HFFc6 (cell line): Measurements from ENCODE around the gene TSC22D1. TPM values are rescaled to one million over a fixed set of nuclear protein-coding genes. Genes with fewer than 3 reads are reported as not detected.

ENCODE experiments used
- DNase-seq: peaks from one replicate; pipeline ENCODE4 v3.0.0-alpha.2; 2018
- H3K27ac Mint-ChIP-seq: 2 replicates; pipeline ENCODE4 v1.8.0; 2020; ENCODE audit warnings: mild to moderate bottlenecking, mixed read lengths
- H3K27me3 Mint-ChIP-seq: 2 replicates; pipeline ENCODE4 v1.8.0; 2021; ENCODE audit warnings: mild to moderate bottlenecking, moderate library complexity, mixed read lengths; ENCODE audit not compliant: insufficient read depth
- H3K36me3 Mint-ChIP-seq: 2 replicates; pipeline ENCODE4 v1.8.0; 2021; ENCODE audit warnings: low read depth, mixed read lengths
- H3K4me1 Mint-ChIP-seq: 2 replicates; pipeline ENCODE4 v1.8.0; 2020; ENCODE audit warnings: low read depth, mixed read lengths
- H3K4me3 Mint-ChIP-seq: 2 replicates; pipeline ENCODE4 v1.8.0; 2020; ENCODE audit warnings: mild to moderate bottlenecking, moderate library complexity, mixed read lengths
- H3K9me3 Mint-ChIP-seq: 2 replicates; pipeline ENCODE4 v1.8.0; 2020; ENCODE audit warnings: mild to moderate bottlenecking, mixed read lengths
- total RNA-seq, 6 experiments: library from RNA; stranded (reverse); fragmentation: NEBNext Ultra II Directional; extraction: Animal tissue kit (Norgen Biotek cat#: 25700); gene quantifications; 2 replicates in 1 of 6; 3 replicates in 5 of 6; pipeline ENCODE4 v1.2.3, GENCODE V29; 2021
- TF ChIP-seq, protein P1 (sequence below): fragments of 200-600 bp; sonication (generic); IDR thresholded peaks from 2 replicates; pipeline ENCODE4 v1.5.0; 2021; ENCODE audit warnings: antibody characterized with exemption, mild to moderate bottlenecking

Gene TSC22D1
- total RNA-seq, 6 experiments from 2014 or later, result 42.3 to 49.4 (median 45.2) TPM

DNA sequence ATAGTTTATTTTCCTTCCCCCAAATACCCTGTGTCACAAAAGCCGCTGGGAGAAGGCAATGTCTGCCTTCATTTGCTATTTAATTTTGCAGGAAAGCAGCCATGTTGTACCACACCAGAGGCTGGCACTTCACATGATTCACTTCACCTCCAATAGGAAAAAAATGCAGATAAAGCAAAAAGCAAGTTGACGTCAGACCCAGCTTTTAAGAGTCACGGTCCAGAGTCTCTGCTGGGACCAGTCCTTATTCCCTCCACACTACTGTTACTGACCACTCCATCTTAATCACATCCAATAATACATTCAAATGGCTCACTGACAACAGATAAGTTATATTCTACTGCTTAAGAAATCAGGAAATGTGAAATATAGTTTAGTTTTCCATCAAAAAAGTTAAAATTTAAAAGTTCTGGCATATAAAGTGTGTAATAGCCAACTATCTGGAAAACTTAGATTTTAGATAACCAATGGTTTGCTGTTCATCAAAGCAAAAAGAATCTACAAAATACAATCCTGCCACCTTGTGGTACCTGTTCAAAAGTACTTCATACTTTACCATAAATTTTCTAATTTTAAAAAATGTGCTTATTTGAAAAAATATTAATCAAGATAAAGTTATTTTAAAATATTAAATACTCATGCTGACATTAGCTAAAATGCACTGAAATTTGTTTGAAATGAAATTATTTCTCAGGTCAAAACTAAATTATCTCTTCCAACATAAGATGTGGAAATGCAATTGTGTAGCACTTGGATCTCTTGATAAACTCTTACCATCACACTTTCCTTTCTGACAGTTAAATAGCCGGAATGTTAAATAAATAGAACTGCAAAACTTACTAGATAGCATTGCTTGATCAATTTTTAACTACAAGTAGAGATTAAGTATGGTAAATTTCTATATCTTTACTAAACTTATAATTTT lies 105.2 kb downstream of the TSC22D1 start:
- H3K27ac Mint-ChIP-seq, result peak overlapping the region; percentile 30
- DNase-seq, result no peak
- peaks cover 1% of the 10 kb centered on the region; the same call in 1 of the 2 replicates for H3K27me3 Mint-ChIP-seq
- TF ChIP-seq, protein P1, sequence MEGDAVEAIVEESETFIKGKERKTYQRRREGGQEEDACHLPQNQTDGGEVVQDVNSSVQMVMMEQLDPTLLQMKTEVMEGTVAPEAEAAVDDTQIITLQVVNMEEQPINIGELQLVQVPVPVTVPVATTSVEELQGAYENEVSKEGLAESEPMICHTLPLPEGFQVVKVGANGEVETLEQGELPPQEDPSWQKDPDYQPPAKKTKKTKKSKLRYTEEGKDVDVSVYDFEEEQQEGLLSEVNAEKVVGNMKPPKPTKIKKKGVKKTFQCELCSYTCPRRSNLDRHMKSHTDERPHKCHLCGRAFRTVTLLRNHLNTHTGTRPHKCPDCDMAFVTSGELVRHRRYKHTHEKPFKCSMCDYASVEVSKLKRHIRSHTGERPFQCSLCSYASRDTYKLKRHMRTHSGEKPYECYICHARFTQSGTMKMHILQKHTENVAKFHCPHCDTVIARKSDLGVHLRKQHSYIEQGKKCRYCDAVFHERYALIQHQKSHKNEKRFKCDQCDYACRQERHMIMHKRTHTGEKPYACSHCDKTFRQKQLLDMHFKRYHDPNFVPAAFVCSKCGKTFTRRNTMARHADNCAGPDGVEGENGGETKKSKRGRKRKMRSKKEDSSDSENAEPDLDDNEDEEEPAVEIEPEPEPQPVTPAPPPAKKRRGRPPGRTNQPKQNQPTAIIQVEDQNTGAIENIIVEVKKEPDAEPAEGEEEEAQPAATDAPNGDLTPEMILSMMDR, result peak; percentile 87
- H3K9me3 Mint-ChIP-seq, result no peaks in the 10 kb centered on the region
- peak overlapping the region; percentile 71 for H3K4me3 Mint-ChIP-seq
- H3K4me1 Mint-ChIP-seq, result peaks cover 55% of the 10 kb centered on the region
- H3K36me3 Mint-ChIP-seq, result peaks cover 4% of the 10 kb centered on the region; the same call in 1 of the 2 replicates

DNA sequence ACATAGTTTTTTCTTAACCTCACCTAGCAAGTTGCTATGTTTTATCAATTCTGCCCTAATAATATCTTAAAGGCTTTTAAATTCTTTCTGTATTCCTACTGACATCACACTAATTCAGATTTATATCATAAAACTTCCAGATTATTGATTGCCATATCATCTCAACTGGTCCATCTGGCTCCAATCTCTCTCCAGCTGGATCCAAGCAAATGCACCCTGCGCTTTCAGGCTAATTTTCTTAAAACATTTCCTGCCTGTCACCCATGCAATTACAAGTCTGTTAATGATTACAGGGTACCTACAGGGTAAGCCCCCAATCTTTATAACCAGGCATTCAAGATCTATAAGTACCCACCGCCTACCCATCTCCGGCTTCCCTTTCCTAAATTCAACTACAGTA lies 107.3 kb downstream of the TSC22D1 start:
- no peak for DNase-seq
- H3K36me3 Mint-ChIP-seq, result peaks cover 4% of the 10 kb centered on the region; the same call in 1 of the 2 replicates
- no peaks in the 10 kb centered on the region; the same call in 1 of the 2 replicates for H3K27me3 Mint-ChIP-seq
- no peaks in the 10 kb centered on the region for H3K9me3 Mint-ChIP-seq
- no peak overlapping the region for H3K4me3 Mint-ChIP-seq
- peaks cover 53% of the 10 kb centered on the region for H3K4me1 Mint-ChIP-seq
- H3K27ac Mint-ChIP-seq, result no peak overlapping the region
- TF ChIP-seq, protein P1, result no peak

DNA sequence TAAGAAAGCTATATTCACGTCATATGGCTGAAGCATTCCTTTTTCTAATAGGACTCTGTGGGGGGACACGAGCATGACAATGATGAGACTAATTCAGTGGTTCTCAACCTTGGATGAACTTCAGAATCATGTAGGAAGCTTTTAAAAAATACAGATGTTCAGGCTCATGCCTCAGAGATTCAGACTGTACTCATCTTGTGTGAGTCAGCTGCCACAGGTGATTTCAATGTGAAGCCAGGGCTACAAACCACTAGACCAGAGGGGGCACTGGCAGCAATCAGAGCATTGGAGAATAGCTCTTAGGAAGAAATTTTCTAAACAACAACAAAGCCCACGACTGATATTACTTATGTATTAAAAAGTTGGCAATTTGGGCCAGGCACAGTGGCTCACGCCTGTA lies 110.8 kb downstream of the TSC22D1 start:
- H3K4me3 Mint-ChIP-seq, result no peak overlapping the region
- peaks cover 25% of the 10 kb centered on the region for H3K4me1 Mint-ChIP-seq
- H3K36me3 Mint-ChIP-seq, result no peaks in the 10 kb centered on the region
- no peaks in the 10 kb centered on the region for H3K9me3 Mint-ChIP-seq
- no peak overlapping the region for H3K27ac Mint-ChIP-seq
- no peak for DNase-seq
- TF ChIP-seq, protein P1, result no peak
- no peaks in the 10 kb centered on the region; the same call in 1 of the 2 replicates for H3K27me3 Mint-ChIP-seq

DNA sequence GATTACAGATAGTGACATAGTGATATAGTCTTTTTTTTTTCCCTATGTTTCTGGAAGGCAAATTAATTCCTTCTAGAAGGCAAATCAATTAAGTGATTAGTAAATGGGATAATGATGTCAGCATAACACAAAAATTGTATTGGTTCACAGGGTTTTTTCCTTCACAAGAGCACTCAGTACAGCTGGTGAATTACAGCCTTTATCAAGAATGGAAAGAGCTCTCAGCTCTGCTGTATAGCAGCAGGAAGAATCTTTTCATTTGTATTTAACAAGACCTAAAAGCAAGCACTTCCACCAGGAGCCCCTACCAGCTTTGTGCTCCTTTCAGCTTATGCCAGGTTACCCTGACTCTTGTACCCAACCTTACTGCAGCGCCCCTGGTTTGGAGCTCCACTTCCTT lies 111.7 kb downstream of the TSC22D1 start:
- TF ChIP-seq, protein P1, result no peak
- Mint-ChIP-seq H3K4me1 (peaks cover 17% of the 10 kb centered on the region), H3K27ac (no peak overlapping the region), H3K9me3 (no peaks in the 10 kb centered on the region), H3K36me3 (no peaks in the 10 kb centered on the region), H3K27me3 (no peaks in the 10 kb centered on the region; the same call in 1 of the 2 replicates), H3K4me3 (no peak overlapping the region)
- DNase-seq, result no peak

DNA sequence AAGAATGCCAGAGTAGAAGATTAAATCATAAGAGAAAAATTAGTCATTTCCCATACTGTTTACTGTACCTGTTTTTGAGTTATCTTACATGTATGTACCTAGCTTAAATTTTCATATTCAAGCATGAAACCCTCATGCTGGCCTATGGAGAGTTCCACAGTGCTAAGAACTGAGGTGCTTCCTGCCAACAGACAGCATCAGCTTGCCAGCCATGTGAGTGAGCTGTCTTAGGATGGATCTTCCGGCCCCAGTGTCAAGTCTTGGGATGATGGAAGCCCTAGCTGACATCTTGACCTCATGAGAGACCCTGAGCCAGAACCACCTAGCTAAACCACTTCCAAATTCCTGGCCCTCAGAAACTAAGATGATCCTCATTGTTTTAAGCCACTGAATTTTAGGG lies 112.4 kb downstream of the TSC22D1 start:
- no peak overlapping the region for H3K27ac Mint-ChIP-seq
- DNase-seq, result no peak
- H3K9me3 Mint-ChIP-seq, result no peaks in the 10 kb centered on the region
- no peak overlapping the region for H3K4me3 Mint-ChIP-seq
- no peaks in the 10 kb centered on the region; the same call in 1 of the 2 replicates for H3K27me3 Mint-ChIP-seq
- H3K36me3 Mint-ChIP-seq, result no peaks in the 10 kb centered on the region
- TF ChIP-seq, protein P1, result no peak
- H3K4me1 Mint-ChIP-seq, result peaks cover 12% of the 10 kb centered on the region
